IMR-90 (cell line): ENCODE measurements around the gene GSPT2. TPM values are rescaled to one million over a fixed set of nuclear protein-coding genes. Genes with fewer than 3 reads are reported as not detected.
"Not testable (repeated sequence)": the region's sequence is repeated elsewhere in the genome, so short reads cannot be mapped to it uniquely, and the experiment has no call there.

Experiments used
- ATAC-seq: fragments of 200-7000 bp; cut with Tn5 transposase; 2 replicates; pipeline ENCODE4 v1.9.1; 2020; ENCODE audit warnings: low read depth, mild to moderate bottlenecking, moderate library complexity
- BruUV-seq: library from RNA; stranded (reverse); fragments of 400-500 nt; replicated peaks from 2 replicates; lab custom pipeline; 2021; lab: Mats Ljungman, UMichigan
- CTCF ChIA-PET: fragments of 300-600 bp; formaldehyde crosslinking; extraction: SDS; loops from one replicate; lab custom pipeline; 2021; ENCODE audit warnings: antibody characterized with exemption; lab: Yijun Ruan, JAX
- POLR2A ChIA-PET: fragments of 300-600 bp; sonication (Branson Sonifier 250); formaldehyde crosslinking; loops from one replicate; lab custom pipeline; 2022; ENCODE audit warnings: antibody characterized with exemption; ENCODE audit not compliant: unreplicated experiment; lab: Charles Lee
- DNase-seq: peaks from one replicate; pipeline ENCODE4 v3.0.0; 2013
- H2AFZ ChIP-seq: replicated peaks from 2 replicates; pipeline ENCODE3; 2013; ENCODE audit warnings: low read length, mild to moderate bottlenecking; ENCODE audit not compliant: poor library complexity
- H2AK5ac ChIP-seq: 2 replicates; pipeline ENCODE4 v1.6.1; 2013; ENCODE audit warnings: low read depth, low read length, inconsistent platforms
- H2AK9ac ChIP-seq: replicated peaks from 2 replicates; pipeline ENCODE3; 2013; ENCODE audit warnings: mild to moderate bottlenecking, low read depth, low read length, moderate library complexity; ENCODE audit not compliant: poor library complexity
- H2BK120ac ChIP-seq: 2 replicates; pipeline ENCODE4 v1.6.1; 2013; ENCODE audit warnings: low read depth, low read length, inconsistent platforms
- H2BK15ac ChIP-seq: 3 replicates; pipeline ENCODE4 v1.6.1; 2013; ENCODE audit warnings: low read depth, low read length, inconsistent platforms
- H2BK20ac ChIP-seq: 2 replicates; pipeline ENCODE4 v1.6.1; 2013; ENCODE audit warnings: low read depth, mild to moderate bottlenecking, inconsistent platforms, low read length, moderate library complexity
- H2BK5ac ChIP-seq: 2 replicates; pipeline ENCODE4 v1.6.1; 2013; ENCODE audit warnings: mild to moderate bottlenecking, low read depth, low read length, inconsistent platforms; ENCODE audit not compliant: poor library complexity, severe bottlenecking
- H3K14ac ChIP-seq: replicated peaks from 2 replicates; pipeline ENCODE4 v1.6.1; 2013; ENCODE audit warnings: low read depth, low read length, inconsistent platforms
- H3K18ac ChIP-seq: 2 replicates; pipeline ENCODE4 v1.6.1; 2013; ENCODE audit warnings: low read depth, low read length, control low read depth
- H3K23ac ChIP-seq: 2 replicates; pipeline ENCODE4 v1.6.1; 2013; ENCODE audit warnings: low read depth, low read length, inconsistent platforms
- H3K27ac ChIP-seq: 2 replicates; pipeline ENCODE4 v1.5.1; 2013; ENCODE audit warnings: mild to moderate bottlenecking, control low read depth, low read length; ENCODE audit not compliant: insufficient read depth
- H3K27me3 ChIP-seq: 2 replicates; pipeline ENCODE4 v1.6.1; 2013; ENCODE audit warnings: low read length; ENCODE audit not compliant: control insufficient read depth, insufficient read depth
- H3K36me3 ChIP-seq: 2 replicates; pipeline ENCODE4 v1.6.1; 2013; ENCODE audit warnings: low read length, mixed read lengths; ENCODE audit not compliant: control insufficient read depth, insufficient read depth
- H3K4ac ChIP-seq: 2 replicates; pipeline ENCODE4 v1.6.1; 2013; ENCODE audit warnings: low read depth, low read length, inconsistent platforms
- H3K4me1 ChIP-seq: 2 replicates; pipeline ENCODE4 v1.6.1; 2013; ENCODE audit warnings: low read length, mixed read lengths; ENCODE audit not compliant: control insufficient read depth, insufficient read depth
- H3K4me2 ChIP-seq: 2 replicates; pipeline ENCODE4 v1.6.1; 2013; ENCODE audit warnings: low read depth, mild to moderate bottlenecking, control low read depth, low read length, moderate library complexity
- H3K4me3 ChIP-seq: 2 replicates; pipeline ENCODE4 v1.5.1; 2013; ENCODE audit warnings: low read depth, mild to moderate bottlenecking, control low read depth, low read length, moderate library complexity; ENCODE audit not compliant: insufficient read depth
- H3K56ac ChIP-seq: 2 replicates; pipeline ENCODE4 v1.6.1; 2013; ENCODE audit warnings: low read length, inconsistent platforms; ENCODE audit not compliant: insufficient read depth; ENCODE audit errors: extremely low read depth
- H3K79me1 ChIP-seq, 2 experiments: 2 replicates each; pipeline ENCODE4 v1.6.1; 2013; ENCODE audit warnings: low read length in 2 of 2, inconsistent platforms in 1 of 2, low read depth in 1 of 2
- H3K9ac ChIP-seq: 2 replicates; pipeline ENCODE4 v1.6.1; 2013; ENCODE audit warnings: low read depth, low read length, control low read depth
- H3K9me1 ChIP-seq: 2 replicates; pipeline ENCODE4 v1.6.1; 2013; ENCODE audit warnings: low read length, inconsistent platforms; ENCODE audit not compliant: insufficient read depth
- H3K9me3 ChIP-seq: 2 replicates; pipeline ENCODE4 v1.6.1; 2013; ENCODE audit warnings: low read length; ENCODE audit not compliant: control insufficient read depth, insufficient read depth
- H4K20me1 ChIP-seq: 2 replicates; pipeline ENCODE4 v1.6.1; 2013; ENCODE audit warnings: low read length, inconsistent platforms; ENCODE audit not compliant: insufficient read depth
- H4K5ac ChIP-seq: 2 replicates; pipeline ENCODE4 v1.6.1; 2013; ENCODE audit warnings: mild to moderate bottlenecking, low read depth, low read length, control low read depth
- H4K8ac ChIP-seq, 2 experiments: 2 replicates each; pipeline ENCODE4 v1.6.1; 2013; ENCODE audit warnings: low read depth in 2 of 2, low read length in 2 of 2, control low read depth in 1 of 2, inconsistent platforms in 1 of 2
- H4K91ac ChIP-seq: 2 replicates; pipeline ENCODE4 v1.6.1; 2013; ENCODE audit warnings: low read depth, low read length, inconsistent platforms; ENCODE audit not compliant: insufficient read depth
- WGBS, 2 experiments: methylation state at CpG; one replicate each; pipeline versions ENCODE4 v1.1.5 to v1.1.7; 2013; ENCODE audit warnings: missing lambda C conversion rate in 2 of 2; ENCODE audit not compliant: insufficient read length in 1 of 2; ENCODE audit errors: extremely low coverage in 2 of 2; 5-methylcytosine and 5-hydroxymethylcytosine counted together
- dilution Hi-C: fragments of 300-500 bp; cut with HindIII; formaldehyde crosslinking; loops from one replicate; pipeline ENCODE4 v1.14.3; 2018; ENCODE audit warnings: low sequenced_read_pairs; ENCODE audit not compliant: unreplicated experiment
- in situ Hi-C: fragments of 300-500 bp; cut with MboI; formaldehyde crosslinking; loops from 3 replicates; pipeline ENCODE4 v1.14.3; 2019; ENCODE audit warnings: low sequenced_read_pairs, inconsistent platforms, mixed read lengths
- intact Hi-C: fragments of 100-400 bp; cut with micrococcal nuclease; formaldehyde crosslinking; loops from 2 replicates; pipeline ENCODE4 v1.10.0; 2022
- polyA plus RNA-seq, 3 experiments: library from polyadenylated mRNA; depleted of rRNA; stranded (reverse); fragments of >200 nt; gene quantifications; 2 replicates each; pipeline ENCODE4 v1.2.3, GENCODE V29; 2012; ENCODE audit warnings: low replicate concordance in 1 of 3
- total RNA-seq: library from RNA; depleted of rRNA; stranded (reverse); fragments of >200 nt; gene quantifications from 2 replicates; pipeline ENCODE4 v1.2.3, GENCODE V29; 2012

GSPT2 gene
- total and polyA plus RNA-seq, 2 of the 4 experiments (the other 2 are of a cell fraction), result 5.4 to 5.9 TPM

- H3K9me1 ChIP-seq, H3K4me3 ChIP-seq, H3K36me3 ChIP-seq, H4K5ac ChIP-seq, H3K4ac ChIP-seq, DNase-seq, H3K79me1 ChIP-seq, H3K27ac ChIP-seq, H3K23ac ChIP-seq, H2AK5ac ChIP-seq, POLR2A ChIA-PET, in situ Hi-C loops, H3K27me3 ChIP-seq, H4K20me1 ChIP-seq, CTCF ChIA-PET, H3K18ac ChIP-seq, H3K4me2 ChIP-seq, H3K56ac ChIP-seq, H2AK9ac ChIP-seq, intact Hi-C loops, BruUV-seq, H3K9me3 ChIP-seq, dilution Hi-C loops, H3K14ac ChIP-seq, H2BK120ac ChIP-seq, H4K91ac ChIP-seq, H2BK20ac ChIP-seq, H3K4me1 ChIP-seq, H2BK15ac ChIP-seq, H4K8ac ChIP-seq, H2BK5ac ChIP-seq, H2AFZ ChIP-seq, ATAC-seq, H3K9ac ChIP-seq: not testable (repeated sequence)
- WGBS, 2 experiments, result no CpG with 5 or more reads among the region's 87 CpGs
Observed at GRCh38 chrX:51710277-51711164, 32.7 kb upstream of the GSPT2 start, which contains the start of gene CENPVL1. Gene CENPVL1, plus strand, starts transcription at chrX:51710512. Its CDS starts 0 bp downstream, at chrX:51710512.

DNA sequence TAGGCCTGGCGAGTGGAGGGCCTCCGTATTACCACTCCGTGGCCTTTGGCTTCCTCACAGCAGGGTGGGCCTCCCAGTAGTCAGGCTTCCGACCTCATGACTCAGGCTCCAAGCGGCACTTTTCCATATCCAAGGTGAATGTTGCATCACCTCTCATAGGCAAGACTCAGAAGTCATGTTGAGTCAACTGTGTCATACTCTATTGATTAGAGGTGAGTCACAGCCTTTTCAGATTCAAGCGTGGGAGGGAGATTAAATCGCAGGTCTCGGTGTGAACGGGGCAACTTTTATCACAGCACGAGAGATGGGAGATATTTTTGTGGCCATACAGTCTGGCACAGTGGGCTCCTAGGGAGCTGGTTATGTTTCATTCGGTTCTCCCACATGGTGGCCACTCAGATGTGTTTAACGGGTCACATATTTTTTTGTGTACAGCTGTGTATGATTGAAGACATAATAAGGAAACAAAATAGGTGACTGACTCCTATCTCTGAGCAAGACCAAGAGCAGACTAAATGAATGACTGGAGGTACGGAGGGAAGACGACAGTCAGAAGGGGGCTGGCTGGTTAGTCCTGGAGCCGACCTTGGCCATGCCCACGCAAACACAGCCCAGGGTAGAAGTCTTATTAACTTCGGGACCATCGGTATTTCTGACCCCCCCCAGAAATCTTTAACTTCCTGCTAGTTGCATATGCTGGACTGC is 30.1 kb upstream of the GSPT2 start:
- ATAC-seq, H2AK5ac ChIP-seq, H2BK5ac ChIP-seq, intact Hi-C loops, H2BK15ac ChIP-seq, in situ Hi-C loops, H4K5ac ChIP-seq, H3K9ac ChIP-seq, H3K18ac ChIP-seq, dilution Hi-C loops, H4K8ac ChIP-seq, H4K91ac ChIP-seq, H3K9me1 ChIP-seq, DNase-seq, H3K27me3 ChIP-seq, CTCF ChIA-PET, H2AK9ac ChIP-seq, H3K27ac ChIP-seq, H3K79me1 ChIP-seq, H3K14ac ChIP-seq, BruUV-seq, H3K36me3 ChIP-seq, H3K9me3 ChIP-seq, H4K20me1 ChIP-seq, H3K4me1 ChIP-seq, H3K4me2 ChIP-seq, H3K56ac ChIP-seq, H2BK20ac ChIP-seq, H2AFZ ChIP-seq, POLR2A ChIA-PET, H3K23ac ChIP-seq, H3K4ac ChIP-seq, H3K4me3 ChIP-seq, H2BK120ac ChIP-seq: not testable (repeated sequence)
- WGBS, 2 experiments, result no CpG with 5 or more reads among the region's 18 CpGs
